WI38 (cell line): Measurements from ENCODE around the gene MGAT1.
A peak's percentile ranks its signal among the peaks of the same experiment; 100 is the strongest.
"Not testable (repeated sequence)": the region's sequence is repeated elsewhere in the genome, so short reads cannot be mapped to it uniquely, and the experiment has no call there.

Experiments
- H3K4me3 ChIP-seq: 2 replicates; pipeline ENCODE4 v1.5.1; 2011; ENCODE audit warnings: low read depth, mild to moderate bottlenecking, control low read depth, low read length
- TF ChIP-seq, protein P1 (sequence below): IDR thresholded peaks from 2 replicates; pipeline ENCODE4 v1.5.1; 2012; ENCODE audit warnings: low read depth, mild to moderate bottlenecking, control low read depth, low read length

The MGAT1 gene

DNA sequence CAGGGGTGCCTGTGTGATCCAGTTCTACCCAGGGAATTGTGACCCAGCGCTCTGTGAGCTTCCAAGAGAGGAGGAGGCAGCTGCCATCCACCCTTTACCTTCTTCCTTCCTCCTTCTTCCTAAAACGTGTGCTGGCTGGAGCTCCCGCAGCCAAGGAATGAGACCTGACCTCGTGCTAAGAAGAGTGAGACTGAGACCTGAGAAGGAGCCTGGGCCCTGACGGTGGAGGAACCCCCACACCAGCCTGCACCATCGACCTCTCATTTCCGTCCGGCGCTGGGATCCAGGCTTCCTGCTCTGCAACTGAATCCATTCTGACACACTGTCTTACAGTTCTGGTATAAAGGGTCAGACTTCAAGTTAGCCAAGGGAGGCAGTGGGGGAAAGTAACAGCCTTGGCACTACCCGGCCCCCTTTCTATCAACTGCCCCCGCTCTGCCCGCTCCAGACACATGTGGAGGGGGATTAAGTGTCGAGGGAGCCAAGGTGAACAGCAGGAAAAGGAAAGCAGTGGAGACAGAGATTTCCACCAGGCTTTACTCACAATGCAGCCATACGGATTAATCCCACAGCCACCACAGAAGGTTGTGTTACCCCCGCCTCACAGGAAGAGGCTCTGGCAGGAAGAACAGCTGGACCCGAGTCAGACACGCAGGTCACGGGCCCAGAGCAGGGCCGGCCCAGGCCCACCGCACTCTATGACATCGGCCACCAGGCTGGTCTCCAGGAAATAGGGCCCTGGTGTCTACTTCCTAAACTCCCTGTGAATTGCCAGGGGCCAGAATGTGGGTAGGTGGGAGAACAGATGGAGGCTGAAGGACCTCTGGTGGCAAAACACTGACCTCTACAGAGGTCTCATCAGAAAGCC lies 15.8 kb downstream of the MGAT1 start:
- no peak overlapping the region for H3K4me3 ChIP-seq
- TF ChIP-seq, protein P1, sequence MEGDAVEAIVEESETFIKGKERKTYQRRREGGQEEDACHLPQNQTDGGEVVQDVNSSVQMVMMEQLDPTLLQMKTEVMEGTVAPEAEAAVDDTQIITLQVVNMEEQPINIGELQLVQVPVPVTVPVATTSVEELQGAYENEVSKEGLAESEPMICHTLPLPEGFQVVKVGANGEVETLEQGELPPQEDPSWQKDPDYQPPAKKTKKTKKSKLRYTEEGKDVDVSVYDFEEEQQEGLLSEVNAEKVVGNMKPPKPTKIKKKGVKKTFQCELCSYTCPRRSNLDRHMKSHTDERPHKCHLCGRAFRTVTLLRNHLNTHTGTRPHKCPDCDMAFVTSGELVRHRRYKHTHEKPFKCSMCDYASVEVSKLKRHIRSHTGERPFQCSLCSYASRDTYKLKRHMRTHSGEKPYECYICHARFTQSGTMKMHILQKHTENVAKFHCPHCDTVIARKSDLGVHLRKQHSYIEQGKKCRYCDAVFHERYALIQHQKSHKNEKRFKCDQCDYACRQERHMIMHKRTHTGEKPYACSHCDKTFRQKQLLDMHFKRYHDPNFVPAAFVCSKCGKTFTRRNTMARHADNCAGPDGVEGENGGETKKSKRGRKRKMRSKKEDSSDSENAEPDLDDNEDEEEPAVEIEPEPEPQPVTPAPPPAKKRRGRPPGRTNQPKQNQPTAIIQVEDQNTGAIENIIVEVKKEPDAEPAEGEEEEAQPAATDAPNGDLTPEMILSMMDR = no peak

DNA sequence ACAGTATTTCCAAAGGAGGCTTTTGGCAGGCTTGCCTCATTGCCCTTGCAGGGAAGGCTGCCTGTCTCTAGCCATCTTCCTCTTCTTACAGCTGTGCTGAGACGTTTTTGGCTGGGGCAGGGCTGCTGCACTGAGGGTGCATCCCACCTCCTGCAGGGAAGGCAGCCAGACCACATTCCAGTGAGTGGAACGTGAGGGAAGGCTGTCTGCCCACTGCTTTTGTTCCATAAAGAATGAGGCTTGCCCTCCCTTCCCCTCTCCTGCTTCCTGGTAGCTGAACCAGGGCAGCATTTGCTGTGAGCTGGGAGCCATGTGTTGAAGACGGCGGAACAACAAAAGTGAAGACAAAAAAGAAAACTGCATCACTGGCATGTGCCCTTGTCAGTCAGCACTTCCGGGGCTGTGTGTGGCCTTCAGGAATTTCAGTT lies 16.8 kb downstream of the MGAT1 start:
- H3K4me3 ChIP-seq = peak overlapping the region; percentile 36
- TF ChIP-seq, protein P1 = no peak

DNA sequence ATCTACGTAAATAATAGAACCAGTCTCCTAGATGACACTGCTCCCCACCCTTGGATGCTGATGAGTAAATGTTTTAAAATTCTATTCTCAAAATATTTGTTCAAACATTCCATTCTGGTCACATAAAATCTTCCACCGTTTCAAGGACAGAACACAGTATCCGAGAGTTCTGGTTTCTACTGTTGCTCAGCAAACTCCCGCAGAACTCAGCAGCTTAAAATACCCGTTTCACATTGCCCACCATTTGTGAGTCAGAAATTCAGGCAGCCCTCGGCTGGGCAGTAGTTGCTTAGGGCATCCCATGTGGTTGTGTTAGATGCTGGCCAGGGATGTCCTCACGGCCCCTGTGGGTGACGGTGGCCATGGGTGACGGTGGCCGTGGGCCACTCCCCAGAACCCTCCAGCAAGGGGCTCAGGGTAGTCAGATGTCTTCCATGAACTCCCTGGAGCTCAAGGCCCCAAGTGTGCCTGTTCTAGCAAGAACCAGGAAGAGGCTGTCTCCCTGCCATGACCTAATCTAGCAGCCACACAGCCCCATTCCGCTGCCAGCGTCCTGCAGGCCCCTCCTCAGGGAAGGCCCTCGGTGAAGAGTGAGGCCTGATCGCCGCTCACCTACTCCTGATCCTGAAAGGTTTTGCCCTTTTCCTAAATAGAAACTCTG lies 17.4 kb downstream of the MGAT1 start:
- TF ChIP-seq, protein P1 = no peak
- peak overlapping the region; percentile 36 for H3K4me3 ChIP-seq

DNA sequence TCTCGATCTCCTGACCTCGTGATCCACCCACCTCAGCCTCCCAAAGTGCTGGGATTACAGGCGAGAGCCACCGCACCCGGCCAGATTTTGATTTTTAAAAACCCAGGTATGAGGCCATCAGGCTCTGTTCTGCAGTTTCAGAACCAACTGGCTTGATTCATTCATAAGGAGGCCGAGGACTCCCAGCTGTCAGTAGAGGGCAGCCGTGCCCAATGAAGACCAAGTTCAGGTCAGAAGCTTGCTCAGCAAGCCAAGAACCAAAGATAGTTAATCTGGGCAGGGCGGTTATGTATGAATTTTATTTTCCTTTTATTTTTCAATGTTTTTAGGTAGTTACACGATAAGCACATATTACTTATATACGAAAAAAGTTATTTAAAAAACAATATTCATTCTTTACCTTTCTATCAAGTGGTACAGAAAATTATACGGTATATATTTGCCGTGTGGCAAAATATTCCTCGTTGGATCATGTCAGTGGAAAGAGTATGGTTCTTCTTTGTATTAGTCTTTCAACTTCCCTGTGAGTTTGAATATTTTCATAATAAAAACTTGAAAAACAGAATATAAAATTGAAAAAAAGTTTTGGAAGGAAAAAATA lies 18.0 kb downstream of the MGAT1 start:
- H3K4me3 ChIP-seq = no peak overlapping the region
- TF ChIP-seq, protein P1 = peak; percentile 73

DNA sequence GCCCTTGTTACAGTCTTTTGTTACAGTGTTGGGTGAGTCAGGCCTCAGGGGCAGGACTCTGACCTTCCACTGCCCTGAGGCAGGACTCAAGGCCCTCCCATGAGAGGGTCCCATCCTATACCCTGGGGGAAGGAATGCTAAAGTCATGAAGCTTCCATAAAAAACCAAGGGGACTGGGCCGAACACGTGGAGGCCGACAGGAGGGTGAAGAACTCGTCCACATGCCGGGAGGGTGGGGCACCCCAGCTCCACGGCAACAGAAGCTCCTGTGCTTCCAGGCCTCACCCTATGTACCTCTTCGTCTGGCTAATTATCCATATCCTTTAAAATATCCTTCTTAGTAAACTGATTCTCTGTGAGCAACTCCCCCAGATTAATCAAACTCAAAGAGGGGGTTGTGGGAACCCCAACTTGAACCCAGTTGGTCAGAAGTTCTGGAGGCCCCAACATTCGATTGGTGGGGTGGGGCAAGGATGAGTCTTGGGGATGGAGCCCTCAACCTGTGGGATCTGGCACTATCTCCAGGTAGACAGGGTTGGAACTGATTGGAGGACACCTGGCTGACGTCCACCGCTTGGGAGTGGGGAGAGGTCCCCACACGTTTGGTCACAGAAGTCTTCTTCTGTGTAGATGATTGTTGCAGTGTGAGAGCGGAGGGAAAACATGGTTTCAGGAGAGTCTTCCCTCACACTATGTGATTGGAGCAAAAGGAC lies 19.1 kb downstream of the MGAT1 start:
- no peak overlapping the region for H3K4me3 ChIP-seq
- TF ChIP-seq, protein P1 = no peak

DNA sequence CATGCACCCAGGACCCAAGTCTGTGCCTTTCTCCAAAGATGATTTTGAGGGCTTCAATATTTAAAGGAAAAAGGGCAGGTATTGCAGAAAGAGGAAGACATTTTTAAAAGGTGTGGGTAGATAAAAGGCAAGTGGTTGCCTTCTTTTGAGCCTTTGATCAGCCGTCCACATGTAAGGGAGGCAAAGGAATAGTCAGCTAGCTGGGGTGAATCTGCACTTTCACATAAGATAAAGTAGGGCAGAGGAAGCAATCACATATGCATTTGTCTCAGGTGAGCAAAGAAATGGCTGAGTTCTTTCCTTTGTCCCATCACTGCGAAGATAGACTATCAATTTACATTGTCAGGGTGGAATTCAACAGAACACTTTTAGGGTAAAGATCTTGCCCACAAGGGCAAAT lies 19.9 kb downstream of the MGAT1 start:
- TF ChIP-seq, protein P1 = no peak
- no peak overlapping the region for H3K4me3 ChIP-seq

DNA sequence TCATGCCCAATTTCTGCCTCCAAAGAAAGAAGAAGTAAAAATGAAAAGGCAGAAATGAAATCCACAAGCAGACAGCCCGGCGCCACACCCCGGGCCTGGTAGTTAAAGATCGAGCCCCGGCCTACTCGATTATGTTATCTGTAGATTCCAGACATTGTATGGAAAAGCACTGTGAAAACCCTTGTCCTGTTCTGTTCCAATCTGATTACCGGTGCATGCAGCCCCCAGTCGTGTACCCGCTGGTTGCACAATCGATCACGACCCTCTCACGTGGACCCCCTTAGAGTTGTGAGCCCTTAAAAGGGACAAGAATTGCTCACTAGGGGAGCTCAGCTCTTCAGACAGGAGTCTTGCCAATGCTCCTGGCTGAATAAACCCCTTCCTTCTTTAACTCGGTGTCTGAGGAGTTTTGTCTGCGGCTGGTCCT lies 20.7 kb downstream of the MGAT1 start:
- H3K4me3 ChIP-seq = not testable (repeated sequence)
